ENCODE data around the gene CDC123.
"Not testable (repeated sequence)": the region's sequence is repeated elsewhere in the genome, so short reads cannot be mapped to it uniquely, and the experiment has no call there.

The CDC123 gene

DNA sequence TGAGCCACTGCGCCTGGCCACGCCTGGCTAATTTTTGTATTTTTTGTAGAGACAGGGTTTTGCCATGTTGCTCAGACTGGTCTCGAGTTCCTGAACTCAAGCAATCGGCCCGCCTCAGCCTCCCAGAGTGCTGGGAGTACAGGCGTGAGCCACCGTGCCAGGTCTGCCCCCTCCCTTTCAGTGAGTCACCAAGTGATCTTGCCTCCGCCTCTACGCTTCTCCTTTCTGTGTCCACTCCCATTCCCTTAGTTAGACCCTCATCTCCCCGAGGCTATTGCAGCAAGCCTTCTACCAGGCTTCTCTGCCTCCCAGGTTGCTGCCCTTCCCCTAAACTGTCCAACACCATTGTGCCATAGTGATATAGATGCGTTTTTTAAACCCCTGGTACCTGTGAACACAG is 32.9 kb downstream of the CDC123 start:
- TF ChIP-seq, protein P1, sequence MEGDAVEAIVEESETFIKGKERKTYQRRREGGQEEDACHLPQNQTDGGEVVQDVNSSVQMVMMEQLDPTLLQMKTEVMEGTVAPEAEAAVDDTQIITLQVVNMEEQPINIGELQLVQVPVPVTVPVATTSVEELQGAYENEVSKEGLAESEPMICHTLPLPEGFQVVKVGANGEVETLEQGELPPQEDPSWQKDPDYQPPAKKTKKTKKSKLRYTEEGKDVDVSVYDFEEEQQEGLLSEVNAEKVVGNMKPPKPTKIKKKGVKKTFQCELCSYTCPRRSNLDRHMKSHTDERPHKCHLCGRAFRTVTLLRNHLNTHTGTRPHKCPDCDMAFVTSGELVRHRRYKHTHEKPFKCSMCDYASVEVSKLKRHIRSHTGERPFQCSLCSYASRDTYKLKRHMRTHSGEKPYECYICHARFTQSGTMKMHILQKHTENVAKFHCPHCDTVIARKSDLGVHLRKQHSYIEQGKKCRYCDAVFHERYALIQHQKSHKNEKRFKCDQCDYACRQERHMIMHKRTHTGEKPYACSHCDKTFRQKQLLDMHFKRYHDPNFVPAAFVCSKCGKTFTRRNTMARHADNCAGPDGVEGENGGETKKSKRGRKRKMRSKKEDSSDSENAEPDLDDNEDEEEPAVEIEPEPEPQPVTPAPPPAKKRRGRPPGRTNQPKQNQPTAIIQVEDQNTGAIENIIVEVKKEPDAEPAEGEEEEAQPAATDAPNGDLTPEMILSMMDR (IDR thresholded peaks at IDR 0.05; ENCODE audit: low read depth, low read length), result no peak
- no peak overlapping the region for H3K27ac ChIP-seq
- H3K9me3 ChIP-seq (ENCODE audit: severe bottlenecking), result no peaks in the 10 kb centered on the region
- no peak for DNase-seq
- no peaks in the 10 kb centered on the region; the same call in 1 of the 2 replicates for H3K36me3 ChIP-seq
- no peak overlapping the region for H3K4me3 ChIP-seq (ENCODE audit: low read depth, low read length)
- no peaks in the 10 kb centered on the region for H3K27me3 ChIP-seq (ENCODE audit: insufficient read depth, low read depth, severe bottlenecking)

- not testable (repeated sequence) for H3K4me3 ChIP-seq (ENCODE audit: low read depth, low read length); DNase-seq; H3K27me3 ChIP-seq (ENCODE audit: insufficient read depth, low read depth, severe bottlenecking); H3K27ac ChIP-seq; H3K9me3 ChIP-seq (ENCODE audit: severe bottlenecking)
- H3K36me3 ChIP-seq, result peaks cover 13% of the 10 kb centered on the region
These were observed 38.7 kb downstream of the CDC123 start for GRCh38 chr10:12234687-12235086.

DNA sequence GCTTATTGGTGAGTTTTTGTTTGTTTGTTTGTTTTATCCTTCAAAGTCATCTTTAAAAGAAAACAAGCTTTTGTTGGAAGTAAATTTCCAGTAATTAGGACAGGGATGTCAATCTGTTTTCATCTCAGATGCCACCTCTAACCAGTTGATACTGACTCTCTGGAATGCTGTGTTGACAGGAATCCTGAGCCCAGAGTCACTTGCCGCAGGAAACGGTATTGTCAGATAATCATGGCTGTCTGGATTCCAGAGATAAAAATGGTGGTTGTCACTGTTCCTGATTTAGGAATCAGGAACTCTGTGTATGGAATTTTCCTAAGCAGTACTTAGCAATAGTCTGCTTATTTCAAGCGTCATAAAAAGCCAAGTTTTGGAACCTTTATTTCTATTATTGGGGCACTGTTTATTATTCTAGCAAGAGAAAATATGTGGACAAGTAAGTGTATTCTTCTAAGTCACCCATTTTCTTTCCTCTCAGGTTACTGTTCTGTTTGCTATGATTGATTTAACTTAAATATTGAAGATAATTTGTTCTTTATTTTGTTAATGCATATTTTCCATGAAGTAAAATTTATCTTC is 39.2 kb downstream of the CDC123 start:
- Histone ChIP-seq H3K27me3 (ENCODE audit: insufficient read depth, low read depth, severe bottlenecking) (no peaks in the 10 kb centered on the region), H3K27ac (no peak overlapping the region), H3K36me3 (peaks cover 13% of the 10 kb centered on the region), H3K4me3 (ENCODE audit: low read depth, low read length) (no peak overlapping the region), H3K9me3 (ENCODE audit: severe bottlenecking) (no peaks in the 10 kb centered on the region)
- no peak for DNase-seq
- TF ChIP-seq, protein P1 (IDR thresholded peaks at IDR 0.05; ENCODE audit: low read depth, low read length), result no peak

- DNase-seq, result no peak
- Histone ChIP-seq H3K27me3 (ENCODE audit: insufficient read depth, low read depth, severe bottlenecking) (no peaks in the 10 kb centered on the region), H3K27ac (no peak overlapping the region), H3K9me3 (ENCODE audit: severe bottlenecking) (no peaks in the 10 kb centered on the region), H3K36me3 (peaks cover 13% of the 10 kb centered on the region), H3K4me3 (ENCODE audit: low read depth, low read length) (no peak overlapping the region)
- TF ChIP-seq, protein P1 (IDR thresholded peaks at IDR 0.05; ENCODE audit: low read depth, low read length), result no peak
These were observed 39.8 kb downstream of the CDC123 start for GRCh38 chr10:12235796-12236195.

GRCh38 chr10:12237265-12238220 is 41.6 kb downstream of the CDC123 start:
- Histone ChIP-seq H3K27me3 (ENCODE audit: insufficient read depth, low read depth, severe bottlenecking) (no peaks in the 10 kb centered on the region), H3K4me3 (ENCODE audit: low read depth, low read length) (no peak overlapping the region), H3K27ac (no peak overlapping the region), H3K36me3 (peaks cover 13% of the 10 kb centered on the region), H3K9me3 (ENCODE audit: severe bottlenecking) (no peaks in the 10 kb centered on the region)
- TF ChIP-seq, protein P1 (IDR thresholded peaks at IDR 0.05; ENCODE audit: low read depth, low read length), result no peak
- no peak for DNase-seq

DNA sequence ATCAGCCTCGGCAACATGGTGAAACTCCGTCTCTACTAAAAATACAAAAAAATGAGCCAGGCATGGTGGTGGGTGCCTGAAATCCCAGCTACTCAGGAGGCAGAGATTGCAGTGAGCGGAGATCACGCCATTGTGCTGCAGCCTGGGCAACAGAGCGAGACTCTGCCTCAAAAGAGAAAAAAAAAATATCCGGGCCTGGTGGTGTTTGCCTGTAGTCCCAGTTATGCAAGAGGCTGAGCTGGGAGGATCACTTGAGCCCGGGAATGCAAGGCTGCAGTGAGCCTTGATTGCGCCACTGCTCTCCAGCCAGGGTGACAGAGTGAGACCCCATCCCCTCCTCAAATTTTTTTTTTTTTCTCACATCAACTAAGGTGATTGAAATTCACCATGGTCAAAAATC is 42.8 kb downstream of the CDC123 start:
- no peak for DNase-seq
- Histone ChIP-seq H3K27ac (no peak overlapping the region), H3K4me3 (ENCODE audit: low read depth, low read length) (no peak overlapping the region), H3K9me3 (ENCODE audit: severe bottlenecking) (no peaks in the 10 kb centered on the region), H3K36me3 (peaks cover 13% of the 10 kb centered on the region), H3K27me3 (ENCODE audit: insufficient read depth, low read depth, severe bottlenecking) (no peaks in the 10 kb centered on the region)
- TF ChIP-seq, protein P1 (IDR thresholded peaks at IDR 0.05; ENCODE audit: low read depth, low read length), result no peak
